IPS DF 6.9 (cell line): Measurements from ENCODE around the gene STRN4.

Experiments used
- DNase-seq: peaks from one replicate; pipeline ENCODE4 v3.0.0-alpha.2; 2013; ENCODE audit warnings: low read depth, low spot score
- H3K27ac ChIP-seq: one replicate; pipeline ENCODE4 v1.5.1; 2013; ENCODE audit warnings: low read length, control low read depth
- H3K27me3 ChIP-seq: 2 replicates; pipeline ENCODE4 v1.6.1; 2013; ENCODE audit warnings: mild to moderate bottlenecking, low read length; ENCODE audit not compliant: control insufficient read depth, insufficient read depth
- H3K36me3 ChIP-seq: 2 replicates; pipeline ENCODE4 v1.6.1; 2013; ENCODE audit warnings: low read length; ENCODE audit not compliant: control insufficient read depth, insufficient read depth
- H3K4me1 ChIP-seq: 2 replicates; pipeline ENCODE4 v1.6.1; 2013; ENCODE audit warnings: low read length; ENCODE audit not compliant: control insufficient read depth, insufficient read depth
- H3K4me3 ChIP-seq: 2 replicates; pipeline ENCODE4 v1.5.1; 2013; ENCODE audit warnings: mild to moderate bottlenecking, low read length
- H3K9me3 ChIP-seq: 2 replicates; pipeline ENCODE4 v1.6.1; 2013; ENCODE audit warnings: low read length, inconsistent platforms; ENCODE audit not compliant: control insufficient read depth, insufficient read depth
- WGBS: extraction: QIAGEN DNeasy Blood & Tissue Kit; methylation state at CpG from one replicate; pipeline ENCODE4 v1.1.7; 2013; ENCODE audit warnings: mixed read lengths, missing lambda C conversion rate; ENCODE audit not compliant: insufficient read length, insufficient coverage; 5-methylcytosine and 5-hydroxymethylcytosine counted together

The STRN4 gene

DNA sequence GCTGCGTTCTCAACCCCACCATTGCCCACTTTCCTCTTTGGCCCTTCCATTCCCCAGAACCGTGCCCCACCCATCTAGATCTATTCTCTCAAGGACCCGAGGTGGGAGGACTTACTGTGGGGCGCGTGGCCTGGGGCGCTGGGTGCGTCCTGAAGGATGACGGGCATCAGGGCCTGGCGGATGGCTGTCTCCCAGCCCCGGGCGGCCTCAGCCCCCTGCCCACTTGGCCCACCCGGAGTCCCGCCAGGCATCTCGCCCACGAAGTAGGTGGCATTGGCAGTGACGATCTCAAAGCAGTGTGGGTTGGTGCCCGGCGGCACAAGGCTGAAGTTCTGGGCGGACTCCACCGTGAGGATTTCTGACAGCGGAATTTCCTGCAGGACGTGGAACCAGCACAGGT lies 52.5 kb downstream of the STRN4 start:
- Histone ChIP-seq H3K4me3 (no peak overlapping the region), H3K9me3 (no peaks in the 10 kb centered on the region), H3K36me3 (peaks cover 41% of the 10 kb centered on the region), H3K27ac (no peak overlapping the region), H3K4me1 (no peaks in the 10 kb centered on the region), H3K27me3 (no peaks in the 10 kb centered on the region)
- DNase-seq, result no peak
- WGBS, result no CpG with 5 or more reads among the region's 22 CpGs

DNA sequence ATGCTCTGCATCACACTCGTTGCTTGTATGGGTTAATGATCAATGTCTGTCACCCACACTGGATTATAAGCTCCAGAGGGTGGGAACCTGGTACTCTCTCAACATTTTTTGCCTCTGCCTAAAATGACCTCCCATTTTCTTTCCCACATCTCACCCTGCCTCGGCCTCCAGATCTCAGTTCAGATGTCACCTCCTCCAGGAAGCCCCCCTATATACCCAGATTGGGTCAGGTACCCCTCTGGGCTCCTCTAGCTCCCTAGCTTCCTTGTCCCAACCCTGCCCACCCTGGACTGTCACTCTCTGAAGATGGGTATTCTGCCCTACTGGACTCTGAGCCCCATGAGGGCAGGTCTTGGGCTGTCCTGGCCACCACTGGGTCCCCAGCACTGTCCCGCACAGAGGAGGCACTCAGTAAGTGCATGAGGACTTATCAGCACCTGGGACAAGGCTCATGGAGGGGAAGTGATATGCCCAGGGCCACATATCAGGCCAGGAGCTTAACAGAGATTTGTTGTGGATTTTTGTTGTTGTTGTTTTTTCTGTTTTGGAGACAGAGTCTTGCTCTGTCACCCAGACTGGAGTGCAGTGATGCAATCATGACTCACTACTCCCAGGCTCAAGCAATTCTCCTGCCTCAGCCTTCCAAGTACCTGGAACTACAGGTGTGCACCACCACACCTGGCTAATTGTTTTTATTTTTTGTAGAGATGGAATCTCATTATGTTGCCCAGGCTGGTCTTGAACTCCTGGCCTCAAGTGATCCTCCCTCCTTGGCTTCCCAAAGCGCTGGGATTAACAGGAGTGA lies 53.1 kb downstream of the STRN4 start:
- no peak for DNase-seq
- Histone ChIP-seq H3K36me3 (peaks cover 39% of the 10 kb centered on the region), H3K9me3 (no peaks in the 10 kb centered on the region), H3K27me3 (no peaks in the 10 kb centered on the region), H3K27ac (no peak overlapping the region), H3K4me3 (no peak overlapping the region), H3K4me1 (no peaks in the 10 kb centered on the region)
- no CpG with 5 or more reads among the region's 4 CpGs for WGBS

- Histone ChIP-seq H3K4me1 (no peaks in the 10 kb centered on the region), H3K4me3 (no peak overlapping the region), H3K27me3 (no peaks in the 10 kb centered on the region), H3K36me3 (peaks cover 43% of the 10 kb centered on the region), H3K9me3 (no peaks in the 10 kb centered on the region), H3K27ac (no peak overlapping the region)
- no CpG with 5 or more reads among the region's 2 CpGs for WGBS
- no peak for DNase-seq
Observed at GRCh38 chr19:46691948-46692347, 54.3 kb downstream of the STRN4 start.

DNA sequence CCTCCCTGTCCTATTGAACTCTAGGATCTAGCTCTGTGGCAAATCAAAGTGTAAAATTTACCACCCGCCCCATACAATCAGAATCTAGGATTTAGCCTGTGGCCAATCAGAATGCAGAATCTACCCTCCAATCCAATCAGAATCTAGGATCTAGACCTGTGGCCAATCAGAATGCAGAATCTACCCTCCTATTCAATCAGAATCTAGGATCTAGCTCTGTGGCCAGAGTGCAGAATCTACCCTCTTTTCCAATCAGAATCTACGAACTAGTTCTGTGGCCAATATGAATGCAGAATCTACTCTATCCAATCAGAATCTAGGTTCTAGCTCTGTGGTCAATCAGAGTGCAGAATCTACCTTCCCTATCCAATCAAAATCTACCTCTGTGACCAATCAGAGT lies 55.1 kb downstream of the STRN4 start:
- H3K4me1 ChIP-seq, result no peaks in the 10 kb centered on the region
- WGBS, result no CpG with 5 or more reads among the region's 2 CpGs
- peaks cover 43% of the 10 kb centered on the region for H3K36me3 ChIP-seq
- no peak overlapping the region for H3K4me3 ChIP-seq
- DNase-seq, result no peak
- H3K27ac ChIP-seq, result no peak overlapping the region
- no peaks in the 10 kb centered on the region for H3K9me3 ChIP-seq
- no peaks in the 10 kb centered on the region for H3K27me3 ChIP-seq

- H3K9me3 ChIP-seq, result no peaks in the 10 kb centered on the region
Observed at GRCh38 chr19:46689358-46689757, 56.9 kb downstream of the STRN4 start.

GRCh38 chr19:46687438-46688145 lies 58.7 kb downstream of the STRN4 start:
- Histone ChIP-seq H3K4me3 (no peak overlapping the region), H3K4me1 (no peaks in the 10 kb centered on the region), H3K27ac (no peak overlapping the region), H3K36me3 (peaks cover 31% of the 10 kb centered on the region), H3K9me3 (no peaks in the 10 kb centered on the region), H3K27me3 (no peaks in the 10 kb centered on the region)
- WGBS, result no CpG with 5 or more reads among the region's 6 CpGs
- no peak for DNase-seq

More at GRCh38 chr19:46689358-46689757, 56.9 kb downstream of the STRN4 start:
- H3K4me3 ChIP-seq, result no peak overlapping the region
- peaks cover 46% of the 10 kb centered on the region for H3K36me3 ChIP-seq
- no peak overlapping the region for H3K27ac ChIP-seq
- no peaks in the 10 kb centered on the region for H3K4me1 ChIP-seq
- no peak for DNase-seq
- WGBS, result no CpG with 5 or more reads among the region's 14 CpGs
- H3K27me3 ChIP-seq, result no peaks in the 10 kb centered on the region

DNA sequence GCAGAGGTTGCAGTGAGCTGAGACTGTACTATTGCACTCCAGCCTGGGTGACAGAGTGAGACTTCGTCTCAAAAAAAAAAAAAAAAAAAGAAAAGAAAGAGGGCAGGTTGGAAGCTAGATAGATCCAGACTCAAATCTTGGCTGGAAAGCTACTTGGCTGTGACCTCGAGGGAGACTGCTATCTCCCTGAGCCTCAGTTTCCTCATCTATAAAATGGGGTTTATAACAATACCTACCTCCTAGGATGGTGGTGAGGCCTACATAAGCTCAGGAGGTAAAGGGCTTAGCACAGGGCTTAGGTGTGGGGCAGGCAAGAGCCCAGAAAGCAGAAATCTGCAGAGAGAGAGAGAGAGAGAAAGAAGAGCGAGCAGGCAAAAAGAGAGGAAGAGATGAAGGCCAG lies 61.1 kb downstream of the STRN4 start:
- H3K27me3 ChIP-seq, result no peaks in the 10 kb centered on the region
- H3K27ac ChIP-seq, result no peak overlapping the region
- no CpG with 5 or more reads among the region's 3 CpGs for WGBS
- no peaks in the 10 kb centered on the region for H3K9me3 ChIP-seq
- DNase-seq, result no peak
- no peaks in the 10 kb centered on the region for H3K4me1 ChIP-seq
- no peak overlapping the region for H3K4me3 ChIP-seq
- peaks cover 12% of the 10 kb centered on the region for H3K36me3 ChIP-seq

- DNase-seq, result no peak
- Histone ChIP-seq H3K9me3 (no peaks in the 10 kb centered on the region), H3K27me3 (no peaks in the 10 kb centered on the region), H3K27ac (no peak overlapping the region), H3K36me3 (peaks cover 18% of the 10 kb centered on the region), H3K4me3 (no peak overlapping the region), H3K4me1 (peaks cover 3% of the 10 kb centered on the region)
- no CpG with 5 or more reads among the region's 26 CpGs for WGBS
Observed at GRCh38 chr19:46678110-46678732, 68.0 kb downstream of the STRN4 start.

GRCh38 chr19:46674416-46675178 lies 71.7 kb downstream of the STRN4 start:
- WGBS, result no CpG with 5 or more reads among the region's 21 CpGs
- no peak for DNase-seq

DNA sequence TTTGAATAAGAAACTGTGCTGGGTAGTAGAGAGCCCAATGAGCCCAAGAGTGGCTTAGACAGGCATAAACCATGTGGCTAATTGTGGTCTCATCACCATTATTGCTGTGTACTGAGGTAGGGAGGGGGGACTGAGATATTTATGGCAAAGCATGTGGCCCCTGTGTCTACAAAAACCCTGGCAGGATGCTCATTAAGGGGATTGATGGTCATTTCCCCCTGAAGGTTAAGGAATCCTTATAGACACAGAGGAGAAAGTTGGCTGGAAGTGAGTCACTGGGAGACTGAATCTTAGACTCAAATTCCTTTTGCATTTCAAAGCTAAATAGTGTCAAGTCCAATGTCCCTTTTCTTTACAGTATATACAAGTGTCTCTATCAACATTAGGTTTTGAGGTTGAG lies 75.4 kb downstream of the STRN4 start:
- no peak for DNase-seq
- no peaks in the 10 kb centered on the region for H3K9me3 ChIP-seq
- H3K27ac ChIP-seq, result no peak overlapping the region
- no peak overlapping the region for H3K4me3 ChIP-seq
- no peaks in the 10 kb centered on the region for H3K27me3 ChIP-seq
- H3K4me1 ChIP-seq, result no peaks in the 10 kb centered on the region
- H3K36me3 ChIP-seq, result peaks cover 13% of the 10 kb centered on the region

More at GRCh38 chr19:46674416-46675178, 71.7 kb downstream of the STRN4 start:
- no peak overlapping the region for H3K4me3 ChIP-seq
- no peaks in the 10 kb centered on the region for H3K9me3 ChIP-seq
- H3K27me3 ChIP-seq, result no peaks in the 10 kb centered on the region
- H3K36me3 ChIP-seq, result peaks cover 19% of the 10 kb centered on the region
- peaks cover 3% of the 10 kb centered on the region for H3K4me1 ChIP-seq
- H3K27ac ChIP-seq, result no peak overlapping the region
